Dedifferentiated amniotic fluid mesenchymal stem cell (primary cell): ENCODE measurements around the gene ATP5F1D.

ENCODE experiments used
- DNase-seq: peaks from one replicate; pipeline ENCODE4 v3.0.0-alpha.2; 2016; ENCODE audit errors: extremely low spot score

Gene ATP5F1D

DNA sequence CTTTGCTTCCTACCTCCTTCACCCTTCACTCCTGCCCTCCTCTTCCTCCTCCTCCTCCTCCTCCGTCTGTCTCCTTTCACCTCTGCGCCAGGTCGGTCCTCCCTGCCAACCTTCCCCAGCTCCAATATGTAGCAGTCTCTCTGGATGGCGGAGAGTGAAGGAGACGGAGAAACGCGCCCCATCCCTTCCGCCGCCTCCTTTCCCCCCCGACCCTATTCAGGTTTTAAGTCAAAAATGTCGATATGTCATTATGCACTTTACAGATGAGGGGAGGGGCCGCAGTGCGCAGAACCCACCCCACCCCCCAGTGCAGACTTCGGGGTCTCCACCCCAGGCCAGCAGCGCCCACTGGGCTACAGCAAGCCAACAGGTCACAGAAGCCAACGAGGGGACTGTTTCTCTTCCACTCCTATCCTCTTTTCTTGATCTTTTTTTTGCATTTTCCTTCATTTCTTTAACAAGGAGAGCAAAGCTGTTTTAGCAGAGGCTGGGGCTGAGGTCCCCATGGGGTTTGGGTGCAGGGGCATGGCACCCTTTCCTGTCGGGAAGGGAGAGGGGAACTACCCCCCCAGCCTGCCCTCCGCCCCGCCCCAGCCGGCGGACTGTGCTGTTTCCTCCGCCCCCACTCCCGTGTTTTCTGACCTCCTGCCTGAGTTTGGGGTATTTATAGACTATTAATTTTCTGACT lies 16.1 kb downstream of the ATP5F1D start:
- DNase-seq, result no peak

DNA sequence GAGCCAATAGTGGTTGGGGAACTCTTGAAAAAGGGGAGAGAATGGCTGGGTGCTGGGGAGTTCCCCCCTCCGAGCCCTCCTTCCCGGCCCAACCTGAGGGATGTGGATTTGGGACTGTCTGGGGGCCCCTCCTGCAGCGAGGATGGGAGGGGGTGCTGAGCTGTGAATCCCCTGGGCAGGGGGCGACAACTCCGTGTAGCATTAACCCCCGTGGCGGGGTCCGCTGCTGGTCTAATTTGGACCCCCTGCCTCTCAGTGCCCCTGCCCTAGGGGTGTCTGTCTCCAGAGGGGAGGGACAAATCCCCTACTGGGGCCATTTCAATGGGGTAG lies 16.6 kb downstream of the ATP5F1D start:
- no peak for DNase-seq

DNA sequence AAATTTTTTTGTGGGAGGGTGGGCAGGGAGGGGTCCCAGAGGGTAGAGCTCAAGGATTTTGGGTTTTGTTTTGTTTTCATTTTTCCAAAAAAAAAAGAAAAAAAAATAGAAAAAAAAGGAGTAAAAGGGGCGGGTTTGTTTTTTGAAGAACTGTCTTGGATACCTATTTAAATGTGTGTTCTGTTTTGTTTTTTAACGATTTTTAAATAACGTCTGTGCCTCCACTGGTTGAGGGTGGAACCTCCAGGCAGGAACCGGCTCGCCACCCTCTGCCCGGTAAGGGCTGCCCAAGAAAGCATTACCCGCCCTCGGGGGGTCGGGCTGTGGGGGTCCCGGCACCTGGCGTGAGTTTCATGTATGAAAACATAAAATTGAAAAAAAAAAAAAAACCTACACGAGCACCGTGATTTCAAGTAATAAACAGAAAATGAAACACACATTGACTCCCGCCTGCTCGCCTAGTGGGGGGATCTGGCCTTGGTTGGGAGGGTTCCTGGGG lies 17.2 kb downstream of the ATP5F1D start:
- DNase-seq, result no peak

DNA sequence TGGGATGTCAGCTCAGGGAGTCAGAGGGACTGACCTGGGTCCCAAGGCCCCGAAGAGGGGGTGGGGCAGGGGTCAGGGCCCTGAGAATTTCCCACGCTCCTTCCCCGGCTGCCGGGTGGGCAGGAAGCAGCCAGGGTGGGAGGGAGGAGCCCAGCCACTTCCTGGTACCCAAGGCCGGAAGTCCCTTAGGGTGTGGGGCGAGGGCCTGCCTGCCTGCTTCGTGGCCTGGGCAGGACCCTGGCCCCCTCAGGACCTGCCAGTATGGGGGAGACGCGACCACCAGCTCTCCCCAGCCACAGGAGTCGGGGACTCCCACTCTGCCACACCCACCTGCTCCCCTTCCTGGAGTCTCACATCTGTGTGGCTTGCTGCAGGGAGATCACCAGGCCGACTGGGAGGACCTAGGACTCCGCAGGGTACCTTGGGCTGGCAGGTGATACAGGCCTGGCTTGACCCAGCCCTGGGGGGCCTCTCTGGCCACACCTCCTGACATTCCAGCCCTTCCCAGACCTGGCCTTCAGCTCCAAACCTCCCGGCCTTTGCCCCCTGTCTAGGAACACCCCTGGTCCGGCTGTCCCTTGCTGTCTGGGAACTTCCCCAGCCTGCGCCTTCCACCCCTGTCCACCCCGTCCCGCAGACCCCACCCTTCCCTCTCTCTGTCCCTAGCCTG lies 17.8 kb downstream of the ATP5F1D start:
- DNase-seq, result no peak

DNA sequence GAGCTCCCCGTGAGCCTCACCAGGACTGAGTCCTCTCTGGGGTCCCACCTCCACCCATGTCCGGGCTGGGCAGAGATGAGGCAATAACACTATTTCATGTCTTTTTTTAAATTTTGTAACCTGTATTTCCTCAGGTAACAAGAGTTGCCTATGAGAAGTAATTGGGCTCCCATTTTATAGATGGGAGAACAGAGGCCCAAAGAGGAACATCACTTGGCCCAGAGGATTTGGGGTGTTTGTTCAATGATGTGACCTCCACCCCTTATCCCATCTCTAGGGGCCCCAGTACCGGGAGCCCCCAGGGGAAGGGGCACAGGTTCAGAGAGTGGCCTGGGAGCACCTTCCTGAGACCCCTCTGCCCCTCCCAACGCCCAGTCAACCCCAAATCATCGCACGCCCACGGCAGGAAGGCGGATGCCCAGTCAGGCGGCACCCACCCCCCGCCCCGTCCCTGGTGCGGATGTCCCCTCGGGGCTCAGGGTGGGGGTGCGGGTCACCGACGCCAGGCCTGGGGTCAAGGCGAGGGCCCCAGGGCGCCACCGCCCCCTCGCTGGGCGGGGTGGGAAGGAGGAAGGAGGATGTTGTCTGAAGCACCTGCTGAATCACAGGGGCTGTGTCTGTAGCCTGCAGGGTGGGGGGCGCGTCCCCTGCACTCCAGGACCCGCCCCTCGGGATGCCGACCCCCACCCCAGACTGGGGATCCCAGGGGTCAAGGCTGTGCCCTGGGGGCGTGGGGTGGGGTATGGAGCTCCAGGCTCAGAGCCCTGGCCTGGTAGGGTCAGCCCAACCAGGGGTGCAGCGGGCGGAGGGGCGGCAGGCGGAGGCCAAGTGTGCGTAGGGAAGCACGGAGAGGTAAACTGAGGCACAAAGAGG lies 18.6 kb downstream of the ATP5F1D start:
- no peak for DNase-seq

DNA sequence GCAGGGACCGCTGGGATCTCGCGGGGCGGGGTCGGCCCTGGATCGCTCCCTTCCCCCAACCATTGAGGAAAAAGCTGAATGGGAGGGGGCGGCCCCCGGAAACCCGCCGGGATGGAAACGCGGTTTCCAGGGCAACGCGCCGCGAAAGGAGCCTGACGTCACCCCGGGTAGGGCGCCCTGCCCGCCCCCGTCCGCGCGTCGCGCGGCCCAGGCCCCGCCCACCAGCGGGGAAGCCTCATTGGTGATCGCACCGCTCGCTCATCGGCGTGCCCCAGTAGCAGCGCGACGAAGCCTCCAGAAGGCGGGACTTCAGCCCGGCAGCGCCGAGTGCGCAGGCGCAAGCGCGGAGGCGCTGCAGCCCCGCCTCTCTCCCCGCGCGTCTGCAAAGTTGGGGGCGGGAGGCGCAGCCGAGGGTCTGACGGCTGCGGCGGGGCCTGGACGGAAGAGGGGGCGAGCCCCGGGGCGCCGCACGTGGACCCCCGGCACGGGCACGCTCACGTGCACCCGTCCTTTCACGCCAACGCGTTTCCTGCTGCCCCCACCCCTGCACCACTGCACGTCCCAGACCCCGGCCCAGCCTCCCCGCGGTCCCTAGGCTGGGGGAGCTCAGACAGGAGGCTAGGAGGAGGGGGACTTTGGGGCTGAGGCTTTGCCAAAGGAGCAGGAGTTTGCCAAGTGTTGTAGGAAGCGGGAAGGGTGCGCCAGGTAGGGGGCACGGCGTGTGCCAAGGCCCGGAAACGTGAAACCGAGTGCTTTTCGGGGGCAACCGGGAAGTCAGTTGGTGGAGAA lies 19.4 kb downstream of the ATP5F1D start:
- DNase-seq, result peak; percentile 91

DNA sequence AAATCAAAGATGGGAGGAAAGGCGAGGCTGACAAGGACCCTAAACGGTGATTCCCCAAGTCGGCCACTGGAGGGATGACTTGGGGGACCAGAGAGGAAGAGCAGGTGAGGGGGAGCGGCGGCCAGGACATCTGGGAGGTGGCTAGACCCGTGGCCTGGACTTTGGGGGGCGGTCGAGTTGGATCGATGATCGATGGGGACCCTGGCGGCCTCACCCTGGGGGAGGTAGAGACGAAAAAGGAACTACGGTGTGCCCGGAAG lies 19.9 kb downstream of the ATP5F1D start:
- DNase-seq, result no peak

DNA sequence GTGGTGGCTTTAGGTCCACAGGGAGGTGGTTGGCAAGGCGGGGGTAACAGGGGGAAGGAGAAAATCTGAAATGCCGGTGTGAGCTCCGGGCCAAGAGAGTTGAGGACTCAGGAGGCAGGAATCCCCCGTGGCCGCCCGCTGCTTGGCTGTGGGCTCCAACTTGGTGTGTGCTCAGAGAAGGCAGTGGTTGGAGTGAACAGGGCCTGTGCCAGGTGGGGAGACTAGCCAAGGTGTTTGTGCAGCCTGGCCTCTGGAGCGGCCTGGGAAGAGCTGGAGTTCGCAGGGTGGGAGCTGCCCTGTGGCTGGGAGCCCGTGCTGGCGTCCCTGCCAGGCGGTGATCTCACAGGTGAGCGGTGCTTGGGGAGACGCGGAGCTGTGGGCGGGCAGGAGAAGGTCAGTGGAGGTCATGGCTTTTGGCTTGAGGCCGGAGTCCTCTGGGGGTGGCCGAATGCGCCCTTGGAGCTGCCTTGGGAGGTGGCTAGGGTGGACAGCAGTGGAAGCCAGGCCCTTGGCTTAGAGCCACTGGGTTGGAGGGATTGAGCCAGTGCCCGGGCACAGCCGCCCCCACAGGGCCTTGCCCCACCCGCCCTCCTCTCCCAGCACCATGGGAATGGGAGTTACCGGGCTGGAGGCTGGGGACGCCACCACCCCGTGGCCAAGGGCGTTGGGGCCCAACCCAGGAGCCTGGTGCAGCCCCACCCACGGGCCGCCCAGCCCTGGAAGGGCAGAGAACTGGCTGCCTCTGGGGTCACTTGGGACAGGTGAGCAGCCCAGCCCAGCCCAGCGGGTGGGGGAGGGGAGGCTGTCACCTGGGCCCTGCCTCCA lies 20.5 kb downstream of the ATP5F1D start:
- no peak for DNase-seq

DNA sequence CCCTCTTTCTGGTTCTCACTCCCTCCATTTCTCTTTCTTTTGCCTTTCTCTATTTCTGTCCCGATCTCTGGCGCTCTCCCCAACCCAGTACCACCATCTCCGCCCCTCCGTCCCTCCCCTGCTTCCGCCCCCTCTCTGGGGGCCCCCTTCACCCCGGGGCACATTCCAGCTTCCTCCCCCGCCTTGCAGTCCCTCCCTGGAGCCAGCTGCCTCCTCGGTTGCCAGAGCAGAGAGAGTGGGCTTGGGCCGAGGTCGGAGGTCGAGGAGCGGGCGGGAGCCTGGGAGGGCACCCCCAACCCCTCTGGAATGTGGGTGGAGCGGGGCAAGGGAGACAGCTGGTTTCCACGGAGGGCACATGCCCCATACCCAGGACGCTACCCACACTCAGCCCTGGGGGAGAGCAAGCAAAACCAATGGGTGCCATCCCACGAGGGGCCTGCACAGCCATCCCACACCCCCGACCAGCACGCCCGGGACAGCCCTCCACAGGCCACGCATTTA lies 21.1 kb downstream of the ATP5F1D start:
- DNase-seq, result no peak

DNA sequence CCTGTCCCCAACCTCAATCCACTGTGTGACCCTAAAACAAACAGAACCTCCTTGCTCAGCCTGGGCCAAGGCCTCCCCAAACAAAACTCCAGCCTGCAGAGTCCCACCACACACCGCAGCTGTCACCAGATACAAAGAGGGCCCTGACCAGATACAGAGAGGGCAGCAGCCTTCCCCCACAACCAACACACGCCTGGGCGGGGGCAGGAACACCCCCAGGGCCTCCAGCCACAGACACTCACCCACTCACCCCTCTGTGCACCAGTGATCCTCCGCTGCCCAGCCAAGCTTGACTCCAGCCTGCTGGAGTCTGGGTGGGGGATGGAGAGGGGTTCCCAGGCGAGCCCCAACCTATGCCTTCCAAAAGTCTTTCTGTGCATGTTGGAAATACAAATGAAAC lies 21.6 kb downstream of the ATP5F1D start:
- DNase-seq, result no peak

DNA sequence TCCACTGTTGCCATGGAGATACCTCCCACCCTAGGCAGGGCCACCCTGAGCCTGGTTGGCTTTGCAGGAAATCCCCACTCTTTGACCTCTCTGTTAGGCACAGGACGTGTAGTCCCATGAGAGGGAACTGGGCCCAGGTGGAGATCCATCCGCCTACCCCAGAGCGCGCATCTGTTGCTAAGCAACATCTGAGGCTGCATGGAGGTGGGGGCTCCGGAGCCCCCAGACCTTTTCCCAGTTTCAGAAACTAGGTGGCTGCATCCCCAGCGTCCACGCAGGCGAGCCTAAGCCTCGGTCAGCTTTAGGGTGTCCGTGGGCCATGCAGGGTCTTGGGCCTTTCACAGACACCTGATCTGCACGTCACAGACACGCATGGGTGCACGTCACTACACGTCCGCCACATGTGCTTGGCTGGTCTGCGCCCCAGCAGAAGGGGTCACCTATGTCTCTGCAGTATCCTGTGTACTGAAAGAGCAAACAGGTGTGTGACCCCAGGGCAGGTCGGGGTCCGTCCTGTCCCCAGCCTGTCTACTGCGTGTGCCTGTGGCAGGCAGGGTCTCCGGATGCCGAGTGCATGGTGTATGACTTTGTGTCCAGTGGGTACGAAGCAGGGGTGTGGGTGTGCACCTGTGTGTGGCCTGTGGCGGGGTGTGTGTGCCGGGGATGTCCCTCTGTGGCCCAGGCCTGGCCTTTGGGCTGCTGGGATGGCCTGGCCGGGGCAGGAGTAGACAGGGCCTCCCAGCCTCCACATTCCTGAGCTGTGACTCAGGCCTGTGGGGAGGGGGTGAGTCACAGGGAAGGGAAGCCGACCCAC lies 23.5 kb downstream of the ATP5F1D start:
- DNase-seq, result peak; percentile 72

DNA sequence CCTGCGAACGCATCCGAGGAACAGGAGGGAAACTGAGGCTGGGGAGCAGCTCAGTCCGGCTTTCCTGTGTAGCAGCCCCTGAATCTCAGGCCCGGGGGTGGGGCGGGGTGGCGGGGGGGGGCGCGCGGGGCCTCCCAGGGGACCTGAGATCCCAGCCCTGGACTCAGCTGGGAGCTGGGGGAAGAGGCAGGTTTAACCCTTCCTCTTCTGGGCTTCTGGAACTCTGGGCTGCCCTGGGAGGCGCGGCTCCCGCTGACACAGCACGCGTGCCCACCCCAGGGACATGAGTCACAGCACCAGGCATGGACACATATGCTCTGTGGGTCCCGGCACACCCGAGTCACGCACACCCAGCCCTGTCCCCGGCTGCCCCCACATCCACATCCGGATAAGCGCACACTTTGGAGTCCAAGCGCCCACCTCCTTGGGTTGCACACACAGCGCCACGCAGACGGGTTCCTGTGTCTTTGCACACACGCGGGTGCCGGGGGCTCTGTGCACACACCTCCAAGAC lies 24.1 kb downstream of the ATP5F1D start:
- DNase-seq, result peak; percentile 69

DNA sequence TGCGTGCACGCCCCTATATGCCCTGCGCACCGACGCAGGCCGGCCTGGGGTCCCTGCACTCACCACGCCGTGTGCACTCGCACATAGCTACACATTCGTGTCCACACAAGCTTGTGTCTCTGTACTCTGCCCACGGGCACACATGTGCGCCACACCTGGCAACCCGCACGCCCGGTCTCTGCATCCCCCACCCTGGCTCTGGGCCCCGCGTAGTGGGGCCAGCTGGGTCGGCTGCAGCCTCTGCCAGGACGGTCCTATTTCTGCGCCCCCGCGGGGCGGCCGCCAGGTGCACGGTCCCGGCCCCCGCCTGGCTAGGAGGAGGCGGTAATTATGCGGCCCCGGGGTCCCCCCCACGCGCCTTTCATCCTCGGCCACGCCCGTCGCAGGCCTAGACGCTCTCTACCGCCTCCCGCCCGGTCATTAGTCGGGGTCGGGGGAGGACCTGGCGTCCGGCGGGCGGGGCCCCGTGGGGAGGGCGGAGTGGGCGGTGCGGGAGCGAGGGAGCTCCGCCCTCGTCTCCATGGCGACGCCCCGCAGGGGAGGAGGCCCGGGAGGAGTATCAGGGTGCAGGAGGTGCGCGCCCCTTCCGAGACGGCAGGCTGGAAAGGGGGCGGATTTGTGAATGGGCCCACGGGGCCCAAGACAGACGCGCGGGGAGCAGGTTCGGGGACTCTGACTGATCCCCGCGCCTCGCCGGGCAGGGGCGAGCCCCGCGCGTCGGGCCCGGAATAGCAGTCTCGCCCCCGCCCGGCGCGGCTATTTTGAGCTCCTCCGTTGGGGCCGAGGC lies 24.8 kb downstream of the ATP5F1D start:
- peak; percentile 48 for DNase-seq

DNA sequence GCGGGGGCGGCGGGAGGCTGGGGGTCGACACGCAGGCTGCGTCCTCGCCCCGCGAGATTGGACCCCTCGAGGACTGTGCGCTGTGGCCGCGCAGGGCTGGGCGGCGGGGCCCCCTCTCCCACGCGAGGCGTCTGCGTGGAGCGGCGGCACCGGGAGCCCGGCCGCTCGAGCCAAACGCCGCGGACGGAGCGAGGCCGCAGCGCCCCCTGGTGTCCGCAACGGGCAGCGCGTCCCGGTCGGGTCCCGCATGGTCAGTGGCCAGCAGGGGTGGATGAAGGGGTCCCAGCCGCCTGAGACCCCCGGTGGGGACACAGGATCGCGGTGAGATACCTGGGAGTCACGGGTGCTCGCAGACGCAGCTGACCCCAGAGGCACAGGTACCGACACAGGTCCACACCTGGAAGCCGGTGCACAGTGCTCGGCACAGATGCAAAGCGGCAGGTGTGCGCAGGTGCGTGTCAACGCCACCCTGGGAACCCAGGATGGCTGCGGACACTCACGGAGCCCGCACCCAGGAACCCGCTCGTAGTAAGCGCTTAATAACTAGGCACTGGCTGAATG lies 25.4 kb downstream of the ATP5F1D start:
- no peak for DNase-seq

DNA sequence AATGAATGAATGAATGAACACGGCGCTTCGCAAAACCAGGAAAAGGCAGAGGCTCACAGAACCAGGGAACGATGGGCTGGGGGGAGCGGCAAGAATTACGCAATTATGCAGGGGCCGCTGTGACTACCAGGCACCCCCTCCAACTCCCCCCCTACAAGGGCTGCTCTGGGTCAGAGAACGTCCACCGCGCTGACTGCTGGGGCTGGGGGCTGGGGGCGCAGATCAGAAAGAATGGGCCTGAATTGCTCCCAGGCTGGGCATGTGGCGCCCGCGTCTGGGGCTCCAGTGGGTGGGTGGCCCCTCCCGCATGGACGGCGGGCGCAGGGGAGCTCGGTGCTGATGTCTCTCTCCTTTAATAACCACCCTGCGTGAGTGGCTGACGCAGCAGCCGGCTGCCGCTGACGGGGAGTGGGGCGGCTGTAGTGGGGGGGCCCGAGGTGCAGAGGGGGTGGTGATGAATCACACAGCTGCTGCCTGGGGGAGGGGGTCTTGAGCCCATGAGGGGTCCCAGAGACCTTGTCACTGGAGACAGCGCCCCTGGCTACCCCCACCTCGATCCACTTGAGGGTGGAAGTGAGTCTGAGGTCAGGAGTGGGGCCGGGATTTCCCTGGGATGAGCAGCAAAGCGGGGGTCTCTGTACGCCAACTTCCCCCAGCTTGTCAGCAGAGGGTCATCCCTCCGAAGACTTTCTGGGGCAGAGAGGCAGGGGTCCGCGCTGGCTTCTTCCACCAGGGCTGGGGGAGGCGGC lies 26.1 kb downstream of the ATP5F1D start:
- no peak for DNase-seq

DNA sequence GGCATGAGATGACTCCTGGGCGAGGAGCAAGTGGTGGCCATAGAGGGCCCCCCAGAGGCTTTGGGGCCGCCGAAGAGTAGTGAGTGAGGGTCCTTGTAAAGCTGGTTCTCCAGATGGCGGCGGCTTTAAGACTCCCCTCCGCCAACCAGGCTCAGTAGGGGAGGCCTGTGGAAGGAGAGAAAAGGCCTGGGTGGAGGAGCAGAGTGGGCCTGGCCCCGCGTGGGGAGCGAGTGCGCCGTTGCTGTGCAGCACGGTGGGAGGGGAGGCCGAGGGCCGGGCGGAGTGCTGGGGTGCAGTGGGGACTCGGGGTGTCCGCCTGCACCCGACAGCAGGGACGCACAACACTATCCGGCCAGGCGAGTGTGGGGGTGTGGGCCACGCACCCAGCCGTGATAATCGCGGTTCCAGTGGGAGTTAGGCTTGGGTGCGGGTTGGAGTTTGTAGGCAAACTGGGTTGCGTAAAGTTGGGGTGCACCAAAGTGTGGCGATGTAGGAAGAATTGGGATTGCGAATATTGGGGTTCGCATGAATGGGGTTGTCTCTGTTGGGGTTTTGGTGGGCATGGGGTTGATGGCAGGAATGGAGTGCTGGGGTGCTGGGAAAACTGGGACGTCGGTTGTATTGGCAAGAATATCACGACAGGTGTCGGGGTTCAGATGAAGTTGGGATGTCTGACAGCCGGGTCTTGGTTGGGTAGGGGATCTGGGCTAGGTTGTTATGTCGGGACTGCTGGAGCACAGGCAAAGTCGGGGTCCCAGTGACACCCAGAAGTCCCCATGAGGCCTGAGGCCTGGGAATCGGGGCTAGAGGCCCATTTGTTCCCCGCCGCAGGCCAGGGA lies 26.9 kb downstream of the ATP5F1D start:
- no peak for DNase-seq

DNA sequence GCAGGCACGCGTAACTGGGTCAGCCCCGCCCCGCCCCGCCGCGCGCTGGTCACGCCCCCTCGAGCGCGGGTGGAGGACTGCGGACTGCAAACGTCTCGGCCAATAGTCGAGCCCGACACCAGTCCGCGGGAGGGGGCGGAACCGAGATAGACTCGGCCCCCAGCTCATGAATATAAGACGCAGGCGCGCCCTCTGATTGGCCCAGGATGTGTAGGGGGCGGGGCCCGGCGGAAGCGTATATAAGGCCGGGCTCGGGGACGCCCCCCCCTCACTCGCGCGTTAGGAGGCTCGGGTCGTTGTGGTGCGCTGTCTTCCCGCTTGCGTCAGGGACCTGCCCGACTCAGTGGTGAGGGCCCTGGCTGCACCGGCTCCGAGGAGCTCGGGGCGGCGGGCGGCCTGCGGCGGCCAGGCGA lies 27.5 kb downstream of the ATP5F1D start, which contains the start of gene CIRBP:
Gene CIRBP, plus strand, starts transcription at position 268 of the 413 bp plus-strand sequence. CDS start 1,602 bp downstream, outside the sequence.
- DNase-seq, result peak; percentile 99
